Measurements from ENCODE around the gene SNX4. TPM values are rescaled to one million over a fixed set of nuclear protein-coding genes. Genes with fewer than 3 reads are reported as not detected.

The SNX4 gene
- total RNA-seq, 2 experiments from 2014 or later: 28.3 to 31.3 TPM

DNA sequence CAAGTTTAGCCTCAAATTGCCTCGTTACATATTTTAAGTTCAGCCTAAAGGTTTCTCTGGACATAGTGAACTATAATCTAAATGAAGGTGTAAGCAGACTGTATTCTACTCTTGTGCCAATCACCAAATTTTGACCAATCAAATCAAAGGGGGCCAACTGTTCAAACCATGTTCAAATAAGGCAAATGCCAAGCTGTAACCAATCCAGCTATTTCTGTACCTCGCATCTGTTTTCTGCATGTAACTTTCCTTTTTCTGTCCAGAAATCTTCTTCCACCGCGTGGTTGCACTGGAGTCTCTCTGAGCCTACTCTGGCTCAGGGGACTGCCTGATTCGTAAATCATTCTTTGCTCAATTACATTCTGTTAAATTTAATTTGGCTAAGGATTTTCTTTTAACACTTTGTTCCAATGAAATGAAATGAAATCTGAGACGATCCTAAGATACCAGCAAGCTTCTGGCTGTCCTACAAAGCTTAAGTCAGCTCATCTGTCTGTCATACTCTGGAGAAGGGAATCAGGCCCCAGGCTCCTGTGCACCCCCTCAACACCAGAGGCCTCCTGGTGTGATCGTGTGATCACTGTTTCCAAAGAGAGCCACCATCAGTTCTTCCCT lies 91.7 kb downstream of the SNX4 start:
- intact Hi-C loops (cut with micrococcal nuclease): no loop called here
- no peak for ATAC-seq
- ChIA-PET POLR2A (interaction anchor here (1.0 to 1.2 kb wide), 2 partner anchors 16 to 42 kb away, joined by 3 to 4 read pairs; no protein-coding TSS in a partner anchor), CTCF (interaction anchor here (0.6 to 1.8 kb wide), 5 partner anchors 9 to 500 kb away, joined by 3 to 5 read pairs (median 3); no protein-coding TSS in a partner anchor)
- no peak for DNase-seq
- TF ChIP-seq, protein P1, sequence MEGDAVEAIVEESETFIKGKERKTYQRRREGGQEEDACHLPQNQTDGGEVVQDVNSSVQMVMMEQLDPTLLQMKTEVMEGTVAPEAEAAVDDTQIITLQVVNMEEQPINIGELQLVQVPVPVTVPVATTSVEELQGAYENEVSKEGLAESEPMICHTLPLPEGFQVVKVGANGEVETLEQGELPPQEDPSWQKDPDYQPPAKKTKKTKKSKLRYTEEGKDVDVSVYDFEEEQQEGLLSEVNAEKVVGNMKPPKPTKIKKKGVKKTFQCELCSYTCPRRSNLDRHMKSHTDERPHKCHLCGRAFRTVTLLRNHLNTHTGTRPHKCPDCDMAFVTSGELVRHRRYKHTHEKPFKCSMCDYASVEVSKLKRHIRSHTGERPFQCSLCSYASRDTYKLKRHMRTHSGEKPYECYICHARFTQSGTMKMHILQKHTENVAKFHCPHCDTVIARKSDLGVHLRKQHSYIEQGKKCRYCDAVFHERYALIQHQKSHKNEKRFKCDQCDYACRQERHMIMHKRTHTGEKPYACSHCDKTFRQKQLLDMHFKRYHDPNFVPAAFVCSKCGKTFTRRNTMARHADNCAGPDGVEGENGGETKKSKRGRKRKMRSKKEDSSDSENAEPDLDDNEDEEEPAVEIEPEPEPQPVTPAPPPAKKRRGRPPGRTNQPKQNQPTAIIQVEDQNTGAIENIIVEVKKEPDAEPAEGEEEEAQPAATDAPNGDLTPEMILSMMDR (IDR thresholded peaks at IDR 0.05): no peak
- H3K27me3 Mint-ChIP-seq: no peaks in the 10 kb centered on the region
- H3K9me3 Mint-ChIP-seq: no peaks in the 10 kb centered on the region
- no peaks in the 10 kb centered on the region for H3K4me1 Mint-ChIP-seq (ENCODE audit: low read depth)
- no peak overlapping the region for H3K4me3 Mint-ChIP-seq
- H3K36me3 Mint-ChIP-seq (ENCODE audit: low read depth): no peaks in the 10 kb centered on the region
- H3K27ac Mint-ChIP-seq: no peak overlapping the region

GRCh38 chr3:125418306-125418705 lies 101.7 kb downstream of the SNX4 start:
- Mint-ChIP-seq H3K4me1 (ENCODE audit: low read depth) (peaks cover 3% of the 10 kb centered on the region), H3K4me3 (no peak overlapping the region), H3K27me3 (no peaks in the 10 kb centered on the region), H3K27ac (no peak overlapping the region), H3K36me3 (ENCODE audit: low read depth) (no peaks in the 10 kb centered on the region), H3K9me3 (no peaks in the 10 kb centered on the region)
- no peak for ATAC-seq
- DNase-seq: no peak
- ChIA-PET POLR2A (no interaction called here), CTCF (interaction anchor here (1.3 to 1.6 kb wide), 2 partner anchors 16 to 657 kb away, joined by 3 to 5 read pairs; no protein-coding TSS in a partner anchor)
- intact Hi-C loops (cut with micrococcal nuclease): no loop called here
- TF ChIP-seq, protein P1 (IDR thresholded peaks at IDR 0.05): no peak

GRCh38 chr3:125416235-125416634 lies 103.8 kb downstream of the SNX4 start:
- intact Hi-C loops (cut with micrococcal nuclease): no loop called here
- DNase-seq (no peak), ATAC-seq (no peak)
- Mint-ChIP-seq H3K27ac (no peak overlapping the region), H3K9me3 (no peaks in the 10 kb centered on the region), H3K36me3 (ENCODE audit: low read depth) (no peaks in the 10 kb centered on the region), H3K4me3 (no peak overlapping the region), H3K4me1 (ENCODE audit: low read depth) (peaks cover 3% of the 10 kb centered on the region), H3K27me3 (peaks cover 2% of the 10 kb centered on the region)
- TF ChIP-seq, protein P1 (IDR thresholded peaks at IDR 0.05): no peak
- ChIA-PET CTCF (interaction anchor here (1.8 kb wide), 1 partner anchor 13 kb away, joined by 5 read pairs; no protein-coding TSS in a partner anchor), POLR2A (no interaction called here)

GRCh38 chr3:125414669-125415068 lies 105.3 kb downstream of the SNX4 start:
- Mint-ChIP-seq H3K36me3 (ENCODE audit: low read depth) (no peaks in the 10 kb centered on the region), H3K4me3 (no peak overlapping the region), H3K9me3 (no peaks in the 10 kb centered on the region), H3K4me1 (ENCODE audit: low read depth) (peaks cover 3% of the 10 kb centered on the region), H3K27ac (no peak overlapping the region), H3K27me3 (peaks cover 10% of the 10 kb centered on the region)
- ChIA-PET POLR2A (no interaction called here), CTCF (no interaction called here)
- intact Hi-C loops (cut with micrococcal nuclease): no loop called here
- ATAC-seq (no peak), DNase-seq (no peak)
- TF ChIP-seq, protein P1 (IDR thresholded peaks at IDR 0.05): no peak

DNA sequence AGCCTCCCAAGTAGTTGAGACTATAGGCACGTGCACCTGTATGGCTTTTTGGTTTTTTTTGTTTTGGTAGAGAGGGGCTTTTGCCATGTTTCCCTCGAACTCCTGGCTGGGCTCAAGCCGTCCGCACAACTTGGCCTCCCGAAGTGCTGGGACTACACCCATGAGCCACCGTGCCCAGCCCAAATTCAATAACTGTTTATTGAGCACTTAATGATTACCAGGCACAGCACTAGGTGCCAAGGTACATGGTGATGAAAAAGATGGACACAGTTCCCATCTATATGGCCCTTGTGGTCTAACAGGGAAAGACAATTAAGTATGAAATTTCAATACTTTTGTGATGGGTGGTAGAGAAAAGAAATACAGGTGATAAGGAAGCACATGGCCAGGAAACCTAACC lies 109.1 kb downstream of the SNX4 start:
- ATAC-seq (no peak), DNase-seq (no peak)
- intact Hi-C loops (cut with micrococcal nuclease): no loop called here
- CTCF ChIA-PET: interaction anchor here (1.5 kb wide), 1 partner anchor 10 kb away, joined by 5 read pairs; no protein-coding TSS in a partner anchor
- TF ChIP-seq, protein P1 (IDR thresholded peaks at IDR 0.05): no peak
- Mint-ChIP-seq H3K4me3 (no peak overlapping the region), H3K36me3 (ENCODE audit: low read depth) (no peaks in the 10 kb centered on the region), H3K27me3 (peaks cover 21% of the 10 kb centered on the region), H3K4me1 (ENCODE audit: low read depth) (no peaks in the 10 kb centered on the region), H3K27ac (no peak overlapping the region), H3K9me3 (peaks cover 3% of the 10 kb centered on the region)
- POLR2A ChIA-PET: no interaction called here
